COLO829 (cell line): Measurements from ENCODE around the gene FAM3B.
"Not testable (repeated sequence)": the region's sequence is repeated elsewhere in the genome, so short reads cannot be mapped to it uniquely, and the experiment has no call there.

ENCODE experiments used
- DNase-seq: peaks from one replicate; pipeline ENCODE4 v3.0.0; 2012; ENCODE audit warnings: low spot score

FAM3B gene

GRCh38 chr21:41316200-41317062, at the start of gene FAM3B:
FAM3B (plus strand) TSS chr21:41316801; CDS start chr21:41316880, 79 bp downstream.
- no peak for DNase-seq

- DNase-seq = no peak
These were observed 49.3 kb upstream of the FAM3B start for GRCh38 chr21:41267346-41267745.

GRCh38 chr21:41269535-41269934, 47.1 kb upstream of the FAM3B start:
- DNase-seq = no peak

- DNase-seq = no peak
These were observed 39.4 kb upstream of the FAM3B start for GRCh38 chr21:41277196-41277595.

- no peak for DNase-seq
These were observed 38.8 kb upstream of the FAM3B start for GRCh38 chr21:41277846-41278245.

- no peak for DNase-seq
These were observed 36.3 kb upstream of the FAM3B start for GRCh38 chr21:41280115-41280919.

GRCh38 chr21:41282412-41282811, 34.2 kb upstream of the FAM3B start:
- DNase-seq = no peak

- DNase-seq = peak; percentile 92
These were observed 33.3 kb upstream of the FAM3B start for GRCh38 chr21:41283211-41283818.

GRCh38 chr21:41289431-41289830, 27.2 kb upstream of the FAM3B start:
- DNase-seq = no peak

GRCh38 chr21:41290106-41290799, 26.3 kb upstream of the FAM3B start:
- no peak for DNase-seq

GRCh38 chr21:41294548-41295231, 21.9 kb upstream of the FAM3B start:
- DNase-seq = no peak

GRCh38 chr21:41295721-41296254, 20.8 kb upstream of the FAM3B start:
- DNase-seq = no peak

- DNase-seq = no peak
These were observed 13.6 kb upstream of the FAM3B start for GRCh38 chr21:41302976-41303375.

- DNase-seq = no peak
These were observed 12.4 kb upstream of the FAM3B start for GRCh38 chr21:41304068-41304720.

GRCh38 chr21:41307219-41307618, 9.4 kb upstream of the FAM3B start:
- DNase-seq = no peak

- not testable (repeated sequence) for DNase-seq
These were observed 3.1 kb upstream of the FAM3B start for GRCh38 chr21:41313285-41314164.

GRCh38 chr21:41315726-41316125, 875 bp upstream of the FAM3B start:
- no peak for DNase-seq

- DNase-seq = no peak
These were observed 427 bp downstream of the FAM3B start for GRCh38 chr21:41317063-41317392.

- no peak for DNase-seq
These were observed 857 bp downstream of the FAM3B start for GRCh38 chr21:41317458-41317857.

- DNase-seq = no peak
These were observed 1.6 kb downstream of the FAM3B start for GRCh38 chr21:41318218-41318617.
